ENCODE data around the gene JPT1.
"Not testable (repeated sequence)": the region's sequence is repeated elsewhere in the genome, so short reads cannot be mapped to it uniquely, and the experiment has no call there.

- not testable (repeated sequence) for TF ChIP-seq CTCF, EP300 (IDR thresholded peaks at IDR 0.05)
Observed at GRCh38 chr17:75137762-75138161, 16.6 kb downstream of the JPT1 start.
